GF-D8 (cell line): Measurements from ENCODE around the gene PRXL2A.
"Not testable (repeated sequence)": the region's sequence is repeated elsewhere in the genome, so short reads cannot be mapped to it uniquely, and the experiment has no call there.

ENCODE experiments used
- DNase-seq: peaks from one replicate; lab custom pipeline; 2025; lab: John Stamatoyannopoulos, UW

PRXL2A gene

GRCh38 chr10:80462299-80462980 is 54.1 kb downstream of the PRXL2A start:
- no peak for DNase-seq

DNA sequence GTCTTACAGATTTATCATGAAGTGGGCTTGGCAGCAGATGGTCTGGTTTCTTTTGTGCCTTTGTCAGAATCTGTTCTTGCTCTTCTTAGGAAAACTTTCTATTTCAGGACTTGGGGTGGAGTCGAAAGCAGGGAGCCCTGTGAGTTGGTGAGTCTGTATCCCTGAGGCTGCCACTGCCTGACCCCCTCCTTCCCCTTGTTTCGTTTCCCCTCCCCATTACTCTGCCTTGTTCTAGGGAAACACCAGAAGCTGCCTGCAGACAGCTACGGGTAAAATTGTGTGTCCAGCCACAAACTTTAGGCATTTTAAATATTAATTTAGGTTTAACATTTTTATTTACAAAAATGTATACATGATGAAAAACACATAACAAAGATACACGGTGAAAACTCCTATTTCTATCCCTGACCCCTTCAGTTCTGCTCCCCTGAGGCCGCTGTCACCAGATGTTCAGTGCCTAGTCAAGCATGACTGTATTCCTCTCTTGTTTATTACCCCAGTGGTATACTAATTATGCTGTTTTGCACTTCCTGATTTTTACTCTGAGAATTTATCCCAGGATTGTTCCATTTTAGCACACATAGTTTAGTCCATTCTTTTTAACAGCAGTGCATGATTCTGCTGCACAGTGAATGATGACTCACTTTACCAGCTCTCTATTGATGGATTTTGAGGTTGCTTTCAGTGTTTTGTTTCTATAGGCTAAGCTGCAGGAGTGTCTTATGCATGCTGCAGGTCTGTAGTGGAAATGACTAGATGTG is 54.8 kb downstream of the PRXL2A start:
- DNase-seq = peak; percentile 43

GRCh38 chr10:80463868-80464267 is 55.5 kb downstream of the PRXL2A start:
- no peak for DNase-seq

DNA sequence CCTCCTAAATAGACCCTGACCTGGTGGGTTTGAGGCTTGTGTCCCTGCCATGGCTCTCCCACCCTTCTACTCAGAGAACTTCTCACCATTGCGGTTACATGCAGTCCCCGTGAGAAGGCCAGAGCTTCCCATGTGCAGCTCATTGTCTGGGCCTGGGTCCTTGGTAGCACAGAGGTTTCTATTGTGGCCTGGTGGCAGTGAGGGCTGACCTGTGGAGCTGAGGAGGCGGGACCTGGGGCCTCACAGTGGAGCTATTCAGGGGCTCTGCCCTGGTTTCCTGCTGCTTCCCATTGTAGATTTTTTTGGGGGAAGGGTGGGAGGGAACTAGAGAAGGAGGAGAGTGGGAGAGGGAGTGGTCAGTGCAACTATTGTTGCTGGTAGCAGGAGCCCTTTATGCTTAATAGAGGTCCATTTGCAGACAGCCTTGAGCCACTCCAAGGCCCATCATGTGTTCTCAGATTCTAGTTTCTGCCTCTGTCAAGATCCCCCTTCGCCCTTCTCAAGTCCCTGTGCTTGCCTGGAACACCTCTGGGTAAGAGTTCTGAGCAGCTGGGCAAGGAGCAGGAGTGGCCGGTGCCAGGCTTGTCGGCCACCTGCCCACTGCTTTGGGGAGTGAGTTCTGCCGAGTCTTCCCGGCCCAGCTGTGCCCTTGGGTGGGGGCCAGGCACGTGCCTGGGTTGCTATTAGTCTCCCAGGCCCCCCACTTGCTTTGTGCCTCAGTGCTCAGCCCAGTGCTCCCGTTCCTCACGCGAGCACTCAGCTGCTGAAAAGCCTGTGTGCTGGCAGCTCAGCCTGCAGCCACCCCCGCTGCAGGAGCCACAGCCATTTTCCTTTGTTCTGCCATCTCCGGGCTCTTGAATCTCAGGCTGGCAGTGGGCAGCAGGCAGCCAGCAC is 56.5 kb downstream of the PRXL2A start:
- DNase-seq = no peak

GRCh38 chr10:80465451-80465835 is 57.1 kb downstream of the PRXL2A start:
- DNase-seq = no peak

GRCh38 chr10:80465839-80466590 is 57.7 kb downstream of the PRXL2A start:
- DNase-seq = no peak

- no peak for DNase-seq
Observed at GRCh38 chr10:80466724-80467326, 58.5 kb downstream of the PRXL2A start.

DNA sequence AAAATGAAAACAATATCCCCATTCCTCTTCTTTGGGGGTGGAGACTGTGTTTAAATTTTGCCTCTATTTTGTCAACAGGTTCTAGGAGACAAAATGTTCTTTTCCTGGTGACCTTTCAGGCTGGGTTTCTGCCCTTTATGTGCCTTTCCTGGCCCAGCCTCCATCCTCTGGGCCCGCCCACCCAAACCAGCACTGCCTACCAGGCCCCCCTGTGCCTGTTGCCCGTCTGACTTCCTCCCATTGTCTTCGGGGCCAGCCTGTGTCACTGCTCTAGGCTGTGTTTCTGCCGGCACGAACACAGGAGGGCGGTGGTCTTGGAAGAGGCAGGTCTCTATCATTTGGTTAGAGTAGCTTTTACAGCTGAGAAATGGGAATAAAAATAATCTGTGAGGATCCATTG is 59.7 kb downstream of the PRXL2A start:
- no peak for DNase-seq

DNA sequence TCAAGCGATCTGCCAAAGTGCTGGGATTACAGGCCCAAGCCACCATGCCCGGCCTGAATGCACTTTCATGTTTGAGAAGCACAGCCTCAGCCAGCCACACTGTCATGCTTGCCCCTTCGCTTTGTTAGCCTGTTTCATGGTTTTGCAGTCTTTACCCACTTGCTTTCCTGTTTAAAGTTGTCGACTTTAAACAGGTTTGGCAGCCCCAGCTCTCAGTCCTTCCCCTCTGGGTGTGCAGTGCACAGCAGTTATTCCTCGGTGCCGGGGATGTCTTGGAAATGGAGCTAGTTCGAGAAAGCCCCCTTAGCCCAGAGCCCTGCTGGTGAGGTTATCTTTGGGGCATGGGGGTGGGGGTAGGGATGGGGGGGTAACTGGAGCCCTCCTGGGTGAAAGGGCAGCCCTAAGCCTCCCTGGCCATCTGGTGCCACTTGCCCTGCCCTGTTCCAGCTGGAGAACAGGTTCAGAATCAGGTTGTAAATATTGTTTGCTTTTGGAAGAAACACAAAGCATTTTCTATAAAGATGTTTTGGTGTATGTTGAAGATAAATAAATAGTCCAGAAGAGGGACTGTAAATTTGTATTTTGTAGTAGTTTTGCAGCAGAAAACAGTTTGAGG is 60.6 kb downstream of the PRXL2A start:
- no peak for DNase-seq

- DNase-seq = no peak
Observed at GRCh38 chr10:80470266-80470665, 61.9 kb downstream of the PRXL2A start.

DNA sequence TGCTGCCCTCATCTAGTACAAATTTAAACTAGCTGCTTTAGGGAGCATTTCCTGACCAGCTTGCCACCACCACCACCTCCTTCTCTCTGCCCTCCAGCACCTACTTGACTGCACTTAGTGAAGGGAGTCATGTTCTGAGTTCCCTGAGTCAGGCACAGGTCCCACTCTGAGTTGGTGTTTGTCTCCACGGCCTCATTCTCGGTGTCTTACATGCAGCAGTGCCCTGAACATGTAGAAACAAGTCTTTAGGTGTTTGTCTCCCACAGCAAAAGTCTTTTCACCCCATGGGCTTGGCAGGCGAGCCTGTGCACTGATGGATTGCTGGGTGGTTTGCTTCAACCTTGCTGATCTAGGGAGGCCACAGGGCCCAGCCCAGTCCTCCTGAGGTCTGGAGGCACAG is 62.6 kb downstream of the PRXL2A start:
- no peak for DNase-seq

DNA sequence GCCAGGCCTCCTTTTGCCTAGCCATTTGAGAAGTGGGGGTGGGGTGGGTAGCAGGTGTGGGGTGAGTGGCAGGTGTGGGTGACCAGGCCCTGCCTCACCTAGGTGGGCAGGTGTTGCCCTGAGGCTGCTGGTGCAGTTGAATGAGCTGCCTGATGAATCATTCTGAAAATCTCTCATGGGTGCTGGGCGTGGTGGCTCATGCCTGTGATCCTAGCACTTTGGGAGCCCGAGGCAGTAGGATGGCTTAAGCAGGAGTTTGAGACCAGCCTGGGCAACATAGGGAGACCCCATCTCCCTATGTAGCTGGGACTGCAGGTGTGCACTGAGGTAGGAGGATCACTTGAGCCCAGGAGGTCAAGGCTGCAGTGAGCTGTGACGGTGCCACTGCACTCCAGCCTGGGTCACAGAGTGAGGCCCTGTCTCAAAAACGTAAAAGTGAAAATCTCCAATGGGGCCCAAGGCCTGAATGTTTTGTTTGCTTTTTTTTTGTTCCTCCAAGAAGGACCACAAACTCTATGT is 63.4 kb downstream of the PRXL2A start:
- no peak for DNase-seq

- DNase-seq = no peak
Observed at GRCh38 chr10:80472234-80473095, 64.1 kb downstream of the PRXL2A start.

- DNase-seq = no peak
Observed at GRCh38 chr10:80473096-80473657, 64.8 kb downstream of the PRXL2A start.

GRCh38 chr10:80473692-80474596 is 65.6 kb downstream of the PRXL2A start:
- DNase-seq = no peak

GRCh38 chr10:80474597-80474910 is 66.2 kb downstream of the PRXL2A start:
- no peak for DNase-seq

- DNase-seq = no peak
Observed at GRCh38 chr10:80474941-80475340, 66.6 kb downstream of the PRXL2A start.

DNA sequence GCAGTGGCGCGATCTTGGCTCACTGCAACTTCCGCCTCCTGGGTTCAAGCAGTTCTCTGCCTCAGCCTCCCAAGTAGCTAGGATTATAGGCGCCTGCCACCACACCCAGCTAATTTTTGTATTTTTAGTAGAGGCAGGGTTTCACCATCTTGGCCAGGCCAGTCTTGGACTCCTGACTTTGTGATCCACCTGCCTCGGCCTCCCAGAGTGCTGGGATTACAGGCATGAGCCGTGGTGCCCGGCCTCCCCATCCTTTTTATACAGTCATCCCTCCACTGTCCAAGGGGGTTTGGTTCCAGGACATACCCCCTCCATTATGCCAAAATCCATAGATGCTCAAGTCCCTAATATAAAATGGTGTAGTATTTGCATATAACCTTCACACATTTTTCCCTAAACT is 67.3 kb downstream of the PRXL2A start:
- not testable (repeated sequence) for DNase-seq

DNA sequence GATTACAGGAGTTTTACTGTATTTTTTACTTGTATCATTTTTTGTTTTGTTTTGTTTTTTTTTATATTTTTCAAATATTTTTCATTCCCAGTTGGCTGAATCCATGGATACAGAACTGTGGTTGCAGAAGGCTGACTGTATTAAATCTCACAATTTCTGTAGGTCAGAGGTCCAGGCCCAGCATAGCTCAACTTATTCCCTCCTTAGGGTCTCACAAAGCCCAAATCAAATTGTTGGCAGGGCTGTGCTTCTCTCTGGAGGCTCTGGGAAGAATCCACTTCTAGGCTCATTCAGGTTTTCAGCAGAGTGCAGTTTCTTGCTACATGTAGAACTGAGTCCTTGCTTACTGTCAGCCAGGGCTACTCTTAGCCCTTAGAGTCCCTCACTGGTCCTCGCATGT is 68.3 kb downstream of the PRXL2A start:
- no peak for DNase-seq
